Endothelial cell (in vitro differentiated cells): ENCODE measurements around the gene MARCHF9. TPM values are rescaled to one million over a fixed set of nuclear protein-coding genes. Genes with fewer than 3 reads are reported as not detected.

Experiments
- DNase-seq: peaks from one replicate; pipeline ENCODE4 v3.0.0; 2021; ENCODE audit warnings: low spot score
- H3K27ac Mint-ChIP-seq: one replicate; pipeline ENCODE4 v1.8.0; 2021; ENCODE audit warnings: mixed read lengths, inconsistent platforms; ENCODE audit not compliant: unreplicated experiment
- H3K27me3 Mint-ChIP-seq: one replicate; pipeline ENCODE4 v1.8.0; 2021; ENCODE audit warnings: mild to moderate bottlenecking, moderate library complexity, mixed read lengths, inconsistent platforms; ENCODE audit not compliant: unreplicated experiment
- H3K36me3 Mint-ChIP-seq: one replicate; pipeline ENCODE4 v1.8.0; 2021; ENCODE audit warnings: mild to moderate bottlenecking, low read depth, mixed read lengths, inconsistent platforms; ENCODE audit not compliant: unreplicated experiment
- H3K4me1 Mint-ChIP-seq: one replicate; pipeline ENCODE4 v1.8.0; 2021; ENCODE audit warnings: mild to moderate bottlenecking, mixed read lengths, inconsistent platforms; ENCODE audit not compliant: unreplicated experiment
- H3K4me3 Mint-ChIP-seq: one replicate; pipeline ENCODE4 v1.8.0; 2021; ENCODE audit warnings: mild to moderate bottlenecking, mixed read lengths, inconsistent platforms; ENCODE audit not compliant: unreplicated experiment
- H3K9me3 Mint-ChIP-seq: one replicate; pipeline ENCODE4 v1.8.0; 2021; ENCODE audit warnings: mixed read lengths, inconsistent platforms; ENCODE audit not compliant: unreplicated experiment
- total RNA-seq: library from RNA; stranded (reverse); fragmentation: NEBNext Ultra II Directional; extraction: Animal tissue kit (Norgen Biotek cat#: 25700); gene quantifications from one replicate; pipeline ENCODE4 v1.2.1, GENCODE V29; 2021; ENCODE audit not compliant: unreplicated experiment
- TF ChIP-seq, protein P1 (sequence below): fragments of 200-600 bp; sonication (generic); IDR thresholded peaks from one replicate; pipeline ENCODE4 v1.5.0; 2021; ENCODE audit warnings: antibody characterized with exemption; ENCODE audit not compliant: unreplicated experiment

The MARCHF9 gene
- total RNA-seq, 1 donor from 2014 or later: 2.3 TPM

DNA sequence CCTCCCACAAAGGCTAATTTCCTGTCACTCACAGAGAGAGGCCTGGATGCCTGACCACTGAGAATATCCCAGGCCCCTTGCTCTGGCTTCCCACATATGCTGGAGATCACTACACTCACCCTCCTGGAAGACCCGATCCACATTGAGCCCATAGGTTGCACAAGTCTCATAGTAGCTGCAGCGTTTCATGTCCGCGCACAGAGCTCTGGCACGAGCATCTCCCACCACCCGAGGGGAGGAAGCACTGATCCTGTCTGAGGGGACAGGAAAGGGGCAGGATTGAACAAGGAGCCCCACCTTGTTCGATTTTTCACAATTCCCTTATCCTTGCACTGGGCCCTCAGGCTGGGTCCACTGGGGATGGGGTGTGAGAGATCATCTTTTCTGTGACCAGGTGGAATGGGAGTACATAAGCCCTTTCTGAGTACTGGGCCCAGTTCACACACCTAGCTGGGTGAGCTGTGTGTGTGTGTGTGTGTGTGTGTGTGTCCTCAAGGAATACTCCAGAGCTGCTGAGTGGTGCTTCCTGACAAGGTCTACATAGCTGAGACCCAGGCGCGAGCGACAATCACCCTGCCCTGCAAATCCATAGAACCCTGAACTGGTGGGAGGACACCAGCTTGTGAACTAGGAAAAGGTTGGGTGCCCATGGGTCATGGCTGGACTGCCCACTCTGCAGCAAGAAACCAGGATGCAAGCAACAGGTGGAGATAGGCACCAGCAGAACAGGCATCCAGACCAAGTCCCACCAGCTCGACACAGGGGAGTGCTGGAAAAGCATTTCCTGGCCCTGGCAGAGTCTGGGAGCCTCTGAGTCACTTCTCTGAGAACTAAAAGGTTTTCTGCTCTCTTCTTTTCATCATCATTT, 21.9 kb upstream of the MARCHF9 start:
- Mint-ChIP-seq H3K36me3 (peaks cover 31% of the 10 kb centered on the region), H3K4me1 (peaks cover 21% of the 10 kb centered on the region), H3K27ac (no peak overlapping the region), H3K9me3 (peaks cover 5% of the 10 kb centered on the region), H3K27me3 (peaks cover 43% of the 10 kb centered on the region), H3K4me3 (no peak overlapping the region)
- TF ChIP-seq, protein P1, sequence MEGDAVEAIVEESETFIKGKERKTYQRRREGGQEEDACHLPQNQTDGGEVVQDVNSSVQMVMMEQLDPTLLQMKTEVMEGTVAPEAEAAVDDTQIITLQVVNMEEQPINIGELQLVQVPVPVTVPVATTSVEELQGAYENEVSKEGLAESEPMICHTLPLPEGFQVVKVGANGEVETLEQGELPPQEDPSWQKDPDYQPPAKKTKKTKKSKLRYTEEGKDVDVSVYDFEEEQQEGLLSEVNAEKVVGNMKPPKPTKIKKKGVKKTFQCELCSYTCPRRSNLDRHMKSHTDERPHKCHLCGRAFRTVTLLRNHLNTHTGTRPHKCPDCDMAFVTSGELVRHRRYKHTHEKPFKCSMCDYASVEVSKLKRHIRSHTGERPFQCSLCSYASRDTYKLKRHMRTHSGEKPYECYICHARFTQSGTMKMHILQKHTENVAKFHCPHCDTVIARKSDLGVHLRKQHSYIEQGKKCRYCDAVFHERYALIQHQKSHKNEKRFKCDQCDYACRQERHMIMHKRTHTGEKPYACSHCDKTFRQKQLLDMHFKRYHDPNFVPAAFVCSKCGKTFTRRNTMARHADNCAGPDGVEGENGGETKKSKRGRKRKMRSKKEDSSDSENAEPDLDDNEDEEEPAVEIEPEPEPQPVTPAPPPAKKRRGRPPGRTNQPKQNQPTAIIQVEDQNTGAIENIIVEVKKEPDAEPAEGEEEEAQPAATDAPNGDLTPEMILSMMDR: no peak
- no peak for DNase-seq

DNA sequence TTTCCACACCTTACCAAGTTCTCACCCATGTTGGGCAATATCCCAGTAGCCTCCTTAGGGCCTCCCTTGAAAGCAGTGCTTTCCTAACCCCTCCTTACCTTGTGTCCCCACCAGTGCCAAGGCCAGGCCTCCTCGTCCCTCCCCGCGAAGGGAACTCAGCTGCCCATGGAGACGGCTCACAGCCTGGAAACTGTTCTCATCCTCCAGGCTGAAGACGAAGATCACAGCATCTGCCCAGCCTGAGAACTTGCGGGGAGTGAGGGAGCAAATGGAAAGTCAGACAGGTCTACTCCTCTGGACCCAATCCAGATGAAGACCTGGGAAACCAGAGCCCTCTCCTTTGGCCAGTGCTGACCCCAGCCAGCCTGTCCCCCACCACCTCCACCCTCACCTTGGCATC, 21.0 kb upstream of the MARCHF9 start:
- TF ChIP-seq, protein P1: no peak
- DNase-seq: no peak
- H3K27me3 Mint-ChIP-seq: peaks cover 36% of the 10 kb centered on the region
- no peak overlapping the region for H3K27ac Mint-ChIP-seq
- H3K36me3 Mint-ChIP-seq: peaks cover 26% of the 10 kb centered on the region
- H3K4me3 Mint-ChIP-seq: no peak overlapping the region
- peaks cover 22% of the 10 kb centered on the region for H3K4me1 Mint-ChIP-seq
- no peaks in the 10 kb centered on the region for H3K9me3 Mint-ChIP-seq

DNA sequence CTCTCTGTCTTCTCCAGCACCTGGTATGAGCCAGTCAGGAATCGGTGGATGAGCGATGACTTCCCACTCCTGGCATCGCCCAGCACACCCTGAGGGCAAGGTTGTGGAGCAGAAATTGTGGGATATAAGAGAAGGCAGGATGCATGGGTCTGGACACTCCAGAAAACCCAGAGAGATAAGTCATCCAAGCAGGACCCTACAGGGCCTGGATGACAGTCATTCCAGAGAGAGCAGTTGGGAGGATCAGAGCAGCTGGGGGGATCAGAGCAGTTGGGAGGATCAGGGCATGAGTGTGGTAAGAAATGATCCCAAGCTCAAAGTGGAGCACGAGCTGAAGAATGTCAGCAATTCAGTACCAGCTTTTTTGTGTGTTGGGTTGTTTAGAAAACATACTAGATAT, 20.3 kb upstream of the MARCHF9 start:
- peaks cover 32% of the 10 kb centered on the region for H3K36me3 Mint-ChIP-seq
- no peaks in the 10 kb centered on the region for H3K9me3 Mint-ChIP-seq
- peak overlapping the region; percentile 82 for H3K4me3 Mint-ChIP-seq
- peaks cover 27% of the 10 kb centered on the region for H3K4me1 Mint-ChIP-seq
- peaks cover 37% of the 10 kb centered on the region for H3K27me3 Mint-ChIP-seq
- peak overlapping the region; percentile 58 for H3K27ac Mint-ChIP-seq
- TF ChIP-seq, protein P1: no peak
- DNase-seq: no peak

DNA sequence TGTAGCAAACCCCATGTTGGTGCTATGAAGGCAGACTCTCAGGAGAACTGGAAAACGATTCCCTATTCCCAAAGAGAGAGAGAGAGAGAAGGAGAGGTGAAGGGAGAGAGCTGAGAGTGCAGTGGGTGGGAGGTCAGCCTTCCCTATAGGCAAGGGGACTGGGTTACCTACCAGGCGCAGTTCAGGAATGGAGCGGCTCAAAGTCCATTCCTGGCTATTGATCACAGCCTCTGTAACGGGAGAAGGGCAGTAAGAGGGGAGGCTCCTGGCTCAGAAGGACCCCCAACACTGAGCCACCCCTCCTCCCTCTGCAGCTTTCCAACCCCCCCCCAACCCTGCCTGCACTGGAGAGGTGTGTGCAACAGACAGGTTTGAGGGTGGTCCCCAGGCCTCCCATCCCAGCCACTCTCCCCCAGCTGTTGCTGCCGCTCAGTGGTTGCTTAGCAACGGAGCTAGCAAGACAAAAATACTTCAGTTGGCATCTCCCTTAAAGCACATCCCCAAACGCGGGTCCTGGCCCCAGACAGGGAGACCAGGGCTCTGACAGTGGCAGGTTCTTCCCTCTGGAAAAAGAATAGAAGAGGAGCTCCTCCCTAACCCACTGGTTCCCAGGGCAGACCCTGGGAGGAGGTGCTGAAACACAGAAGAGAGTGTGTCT, 19.6 kb upstream of the MARCHF9 start:
- TF ChIP-seq, protein P1: no peak
- DNase-seq: no peak
- Mint-ChIP-seq H3K9me3 (no peaks in the 10 kb centered on the region), H3K27me3 (peaks cover 33% of the 10 kb centered on the region), H3K4me1 (peaks cover 27% of the 10 kb centered on the region), H3K36me3 (peaks cover 32% of the 10 kb centered on the region), H3K27ac (peak overlapping the region; percentile 58), H3K4me3 (peak overlapping the region; percentile 82)
